K562 (cell line): ENCODE measurements around the gene ZNF81.
"Not testable (repeated sequence)": the region's sequence is repeated elsewhere in the genome, so short reads cannot be mapped to it uniquely, and the experiment has no call there.

Source experiments
- ATF7 ChIP-seq: fragments of 450-650 bp; IDR thresholded peaks from 2 replicates; pipeline ENCODE4 v1.7.1; 2014; ENCODE audit warnings: mild to moderate bottlenecking, moderate library complexity
- HDAC8 ChIP-seq: fragments of 450-650 bp; IDR thresholded peaks from 2 replicates; pipeline ENCODE4 v1.6.1; 2016; ENCODE audit warnings: mild to moderate bottlenecking, missing genetic modification characterization, moderate library complexity, missing compliant biosample characterization
- KAT7 ChIP-seq: sonication (generic); formaldehyde crosslinking; IDR thresholded peaks from 2 replicates; pipeline ENCODE4 v1.8.0; 2022; ENCODE audit warnings: missing genetic modification reagents, mild to moderate bottlenecking, borderline replicate concordance
- KDM1A ChIP-seq, 2 experiments: fragments of 450-650 bp; IDR thresholded peaks; 2 replicates each; pipeline ENCODE4 v1.6.1; 2016; ENCODE audit warnings: mild to moderate bottlenecking in 2 of 2
- MYC ChIP-seq, 2 experiments: fragments of 250-450 bp in 1 of 2; sonication (Bioruptor Pico) in 1 of 2; IDR thresholded peaks; 2 replicates each; pipeline versions ENCODE4 v1.5.1 to v1.6.1; 2012 to 2021; ENCODE audit warnings: low read depth in 2 of 2, borderline replicate concordance in 1 of 2, improper control_type of control experiment in 1 of 2, low read length in 1 of 2, mild to moderate bottlenecking in 1 of 2, moderate library complexity in 1 of 2
- SAFB2 ChIP-seq: fragments of 200-400 bp; formaldehyde crosslinking; IDR thresholded peaks from 2 replicates; pipeline ENCODE4 v1.6.1; 2018; ENCODE audit warnings: borderline replicate concordance, low read length, low read depth, moderate library complexity; ENCODE audit not compliant: severe bottlenecking
- SP1 ChIP-seq: sonication (generic); formaldehyde crosslinking; IDR thresholded peaks from 2 replicates; pipeline ENCODE4 v1.8.1; 2022; ENCODE audit warnings: mild to moderate bottlenecking, missing genetic modification reagents
- SRSF9 ChIP-seq: fragments of 200-400 bp; formaldehyde crosslinking; IDR thresholded peaks from 2 replicates; pipeline ENCODE4 v1.6.1; 2017; ENCODE audit warnings: low read depth, low read length, borderline replicate concordance
- TAF7 ChIP-seq: fragments of 450-650 bp; IDR thresholded peaks from 2 replicates; pipeline ENCODE4 v1.6.1; 2016; ENCODE audit warnings: missing genetic modification characterization, missing compliant biosample characterization
- TF ChIP-seq, protein P1 (sequence below), 3 experiments: IDR thresholded peaks in 2 of 3; conservative IDR thresholded peaks in 1 of 3; 2 replicates each; pipeline ENCODE4 v1.5.1; 2011 to 2012; ENCODE audit warnings: low read length in 3 of 3, mild to moderate bottlenecking in 3 of 3, control low read depth in 2 of 3, improper control_type of control experiment in 1 of 3, inconsistent platforms in 1 of 3, low read depth in 1 of 3, mixed read lengths in 1 of 3, moderate library complexity in 1 of 3; ENCODE audit not compliant: insufficient read depth in 2 of 3
- TF ChIP-seq, protein P2 (sequence below): fragments of 450-650 bp; formaldehyde crosslinking; IDR thresholded peaks from 2 replicates; pipeline ENCODE4 v1.4.0; 2020; ENCODE audit warnings: mild to moderate bottlenecking, mixed read lengths
- TF ChIP-seq, protein P3 (sequence below), 2 experiments: fragments of 450-650 bp in 1 of 2; sonication (generic) in 1 of 2; formaldehyde crosslinking in 1 of 2; IDR thresholded peaks in 1 of 2; conservative IDR thresholded peaks in 1 of 2; 2 replicates each; pipeline versions ENCODE4 v1.6.1 to v1.8.1; 2016 to 2023; ENCODE audit warnings: mild to moderate bottlenecking in 2 of 2, moderate library complexity in 2 of 2, inconsistent platforms in 1 of 2, missing genetic modification reagents in 1 of 2
- TF ChIP-seq, protein P4 (sequence below): fragments of 450-650 bp; IDR thresholded peaks from 2 replicates; pipeline ENCODE4 v1.6.1; 2016; ENCODE audit warnings: missing biosample characterization, missing genetic modification characterization
- TF ChIP-seq, protein P5 (sequence below): sonication (generic); formaldehyde crosslinking; IDR thresholded peaks from 2 replicates; pipeline ENCODE4 v1.8.1; 2022; ENCODE audit warnings: missing genetic modification reagents

DNA sequence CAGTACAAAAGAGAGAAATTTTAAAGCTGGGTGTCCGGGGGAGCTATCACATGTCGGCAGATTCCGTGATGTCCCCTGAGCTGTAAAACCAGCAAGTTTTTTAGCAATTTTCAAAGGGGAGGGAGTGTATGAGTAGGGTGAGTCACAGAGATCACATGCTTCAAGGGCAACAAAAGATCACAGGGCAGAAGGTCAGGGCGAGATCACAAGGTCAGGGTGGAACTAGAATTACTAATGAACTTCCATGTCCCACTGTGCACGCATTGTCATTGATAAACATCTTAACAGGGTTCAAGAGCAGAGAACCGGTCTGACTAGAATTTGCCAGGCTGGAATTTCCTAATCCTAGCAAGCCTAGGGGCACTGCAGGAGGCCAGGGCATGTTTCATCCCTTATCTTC lies 125.1 kb downstream of the ZNF81 start:
- TF ChIP-seq KAT7 (CRISPR knock-in tag); HDAC8; SAFB2; SRSF9; SP1 (CRISPR knock-in tag); ATF7; KDM1A (IDR thresholded peaks at IDR 0.05); MYC (IDR thresholded peaks at IDR 0.05; ENCODE audit: low read depth, low read length); MYC (CRISPR knock-in tag; IDR thresholded peaks at IDR 0.05; ENCODE audit: borderline replicate concordance, low read depth); TAF7: not testable (repeated sequence)
- TF ChIP-seq, protein P1, sequence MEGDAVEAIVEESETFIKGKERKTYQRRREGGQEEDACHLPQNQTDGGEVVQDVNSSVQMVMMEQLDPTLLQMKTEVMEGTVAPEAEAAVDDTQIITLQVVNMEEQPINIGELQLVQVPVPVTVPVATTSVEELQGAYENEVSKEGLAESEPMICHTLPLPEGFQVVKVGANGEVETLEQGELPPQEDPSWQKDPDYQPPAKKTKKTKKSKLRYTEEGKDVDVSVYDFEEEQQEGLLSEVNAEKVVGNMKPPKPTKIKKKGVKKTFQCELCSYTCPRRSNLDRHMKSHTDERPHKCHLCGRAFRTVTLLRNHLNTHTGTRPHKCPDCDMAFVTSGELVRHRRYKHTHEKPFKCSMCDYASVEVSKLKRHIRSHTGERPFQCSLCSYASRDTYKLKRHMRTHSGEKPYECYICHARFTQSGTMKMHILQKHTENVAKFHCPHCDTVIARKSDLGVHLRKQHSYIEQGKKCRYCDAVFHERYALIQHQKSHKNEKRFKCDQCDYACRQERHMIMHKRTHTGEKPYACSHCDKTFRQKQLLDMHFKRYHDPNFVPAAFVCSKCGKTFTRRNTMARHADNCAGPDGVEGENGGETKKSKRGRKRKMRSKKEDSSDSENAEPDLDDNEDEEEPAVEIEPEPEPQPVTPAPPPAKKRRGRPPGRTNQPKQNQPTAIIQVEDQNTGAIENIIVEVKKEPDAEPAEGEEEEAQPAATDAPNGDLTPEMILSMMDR (IDR thresholded peaks at IDR 0.05 in 2 of 3, conservative IDR thresholded peaks at IDR 0.05 in 1 of 3; ENCODE audit: insufficient read depth in 2 of 3, low read depth in 1 of 3, low read length in 3 of 3): not testable (repeated sequence)
- TF ChIP-seq, protein P2, sequence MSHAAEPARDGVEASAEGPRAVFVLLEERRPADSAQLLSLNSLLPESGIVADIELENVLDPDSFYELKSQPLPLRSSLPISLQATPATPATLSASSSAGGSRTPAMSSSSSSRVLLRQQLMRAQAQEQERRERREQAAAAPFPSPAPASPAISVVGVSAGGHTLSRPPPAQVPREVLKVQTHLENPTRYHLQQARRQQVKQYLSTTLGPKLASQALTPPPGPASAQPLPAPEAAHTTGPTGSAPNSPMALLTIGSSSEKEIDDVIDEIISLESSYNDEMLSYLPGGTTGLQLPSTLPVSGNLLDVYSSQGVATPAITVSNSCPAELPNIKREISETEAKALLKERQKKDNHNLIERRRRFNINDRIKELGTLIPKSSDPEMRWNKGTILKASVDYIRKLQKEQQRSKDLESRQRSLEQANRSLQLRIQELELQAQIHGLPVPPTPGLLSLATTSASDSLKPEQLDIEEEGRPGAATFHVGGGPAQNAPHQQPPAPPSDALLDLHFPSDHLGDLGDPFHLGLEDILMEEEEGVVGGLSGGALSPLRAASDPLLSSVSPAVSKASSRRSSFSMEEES (CRISPR knock-in tag): not testable (repeated sequence)
- TF ChIP-seq, protein P3, sequence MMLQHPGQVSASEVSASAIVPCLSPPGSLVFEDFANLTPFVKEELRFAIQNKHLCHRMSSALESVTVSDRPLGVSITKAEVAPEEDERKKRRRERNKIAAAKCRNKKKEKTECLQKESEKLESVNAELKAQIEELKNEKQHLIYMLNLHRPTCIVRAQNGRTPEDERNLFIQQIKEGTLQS (IDR thresholded peaks at IDR 0.05): not testable (repeated sequence)
- TF ChIP-seq, protein P3 (CRISPR knock-in tag; conservative IDR thresholded peaks at IDR 0.05): not testable (repeated sequence)
- TF ChIP-seq, protein P4, sequence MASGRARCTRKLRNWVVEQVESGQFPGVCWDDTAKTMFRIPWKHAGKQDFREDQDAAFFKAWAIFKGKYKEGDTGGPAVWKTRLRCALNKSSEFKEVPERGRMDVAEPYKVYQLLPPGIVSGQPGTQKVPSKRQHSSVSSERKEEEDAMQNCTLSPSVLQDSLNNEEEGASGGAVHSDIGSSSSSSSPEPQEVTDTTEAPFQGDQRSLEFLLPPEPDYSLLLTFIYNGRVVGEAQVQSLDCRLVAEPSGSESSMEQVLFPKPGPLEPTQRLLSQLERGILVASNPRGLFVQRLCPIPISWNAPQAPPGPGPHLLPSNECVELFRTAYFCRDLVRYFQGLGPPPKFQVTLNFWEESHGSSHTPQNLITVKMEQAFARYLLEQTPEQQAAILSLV (tag): not testable (repeated sequence)
- TF ChIP-seq, protein P5, sequence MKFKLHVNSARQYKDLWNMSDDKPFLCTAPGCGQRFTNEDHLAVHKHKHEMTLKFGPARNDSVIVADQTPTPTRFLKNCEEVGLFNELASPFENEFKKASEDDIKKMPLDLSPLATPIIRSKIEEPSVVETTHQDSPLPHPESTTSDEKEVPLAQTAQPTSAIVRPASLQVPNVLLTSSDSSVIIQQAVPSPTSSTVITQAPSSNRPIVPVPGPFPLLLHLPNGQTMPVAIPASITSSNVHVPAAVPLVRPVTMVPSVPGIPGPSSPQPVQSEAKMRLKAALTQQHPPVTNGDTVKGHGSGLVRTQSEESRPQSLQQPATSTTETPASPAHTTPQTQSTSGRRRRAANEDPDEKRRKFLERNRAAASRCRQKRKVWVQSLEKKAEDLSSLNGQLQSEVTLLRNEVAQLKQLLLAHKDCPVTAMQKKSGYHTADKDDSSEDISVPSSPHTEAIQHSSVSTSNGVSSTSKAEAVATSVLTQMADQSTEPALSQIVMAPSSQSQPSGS (CRISPR knock-in tag): not testable (repeated sequence)
